Tibial artery (tissue), 4 donors: ENCODE measurements around the gene REEP1.

Experiments used
- DNase-seq, 2 donors: peaks; one replicate each; pipeline ENCODE4 v3.0.0-alpha.2; 2019
- H3K27ac ChIP-seq, 2 donors: fragments of 200-600 bp; sonication (generic) in 1 of 2; 1 replicate in 1 of 2; 2 replicates in 1 of 2; pipeline ENCODE4 v1.5.1; 2018 to 2019; ENCODE audit warnings: mild to moderate bottlenecking in 1 of 2
- H3K27me3 ChIP-seq, 2 donors: fragments of 200-600 bp; sonication (generic) in 1 of 2; one replicate each; pipeline versions ENCODE4 v1.5.1 to v1.6.0; 2016 to 2019
- H3K36me3 ChIP-seq, 3 donors: fragments of 200-600 bp; sonication (generic) in 2 of 3; one replicate each; pipeline ENCODE4 v1.5.1; 2016 to 2019; ENCODE audit warnings: mild to moderate bottlenecking in 2 of 3
- H3K4me1 ChIP-seq, 4 donors: fragments of 200-600 bp; sonication (generic) in 2 of 4; 1 replicate in 3 of 4; 2 replicates in 1 of 4; pipeline ENCODE4 v1.5.1; 2016 to 2019
- H3K4me3 ChIP-seq, 2 donors: fragments of 200-600 bp; sonication (generic) in 1 of 2; 1 replicate in 1 of 2; 2 replicates in 1 of 2; pipeline ENCODE4 v1.5.1; 2018 to 2019; ENCODE audit warnings: mild to moderate bottlenecking in 2 of 2
- H3K9me3 ChIP-seq, 3 donors: fragments of 200-600 bp; sonication (generic) in 1 of 3; one replicate each; pipeline ENCODE4 v1.5.1; 2016 to 2019
- CTCF ChIP-seq, 2 experiments: fragments of 200-600 bp in 1 of 2; fragments of 450-650 bp in 1 of 2; IDR thresholded peaks; one replicate each; pipeline ENCODE4 v1.5.1; 2017 to 2019; ENCODE audit warnings: antibody characterized with exemption in 2 of 2, mild to moderate bottlenecking in 1 of 2, moderate library complexity in 1 of 2
- intact Hi-C: fragments of 100-400 bp; cut with DNase I; formaldehyde crosslinking; loops from one replicate; pipeline ENCODE4 v1.15.0; 2023; ENCODE audit warnings: low total_unique reads

Gene REEP1

GRCh38 chr2:86275384-86275799, 62.0 kb downstream of the REEP1 start:
- TF ChIP-seq CTCF (IDR thresholded peaks at IDR 0.05): no peak
- DNase-seq: no peak
- H3K9me3 ChIP-seq: peaks cover 0 to 15% (median 10%) of the 10 kb centered on the region in 3 donors
- no peak overlapping the region for H3K4me3 ChIP-seq
- H3K27ac ChIP-seq: no peak overlapping the region
- intact Hi-C loops: no loop called here
- peaks cover 0 to 28% (median 17%) of the 10 kb centered on the region in 4 donors for H3K4me1 ChIP-seq
- H3K36me3 ChIP-seq: peaks cover 6 to 15% (median 11%) of the 10 kb centered on the region in 3 donors
- H3K27me3 ChIP-seq: no peaks in the 10 kb centered on the region

- intact Hi-C loops: no loop called here
- Histone ChIP-seq H3K9me3 (peaks cover 0 to 18% (median 10%) of the 10 kb centered on the region in 3 donors), H3K4me1 (peaks cover 0 to 23% (median 13%) of the 10 kb centered on the region in 4 donors), H3K27ac (no peak overlapping the region), H3K27me3 (no peaks in the 10 kb centered on the region), H3K36me3 (peaks cover 6 to 15% (median 11%) of the 10 kb centered on the region in 3 donors), H3K4me3 (no peak overlapping the region)
- no peak for DNase-seq
- TF ChIP-seq CTCF (IDR thresholded peaks at IDR 0.05): no peak
Observed at GRCh38 chr2:86274918-86275275, 62.5 kb downstream of the REEP1 start.

- TF ChIP-seq CTCF (IDR thresholded peaks at IDR 0.05): no peak
- DNase-seq: no peak
- Histone ChIP-seq H3K36me3 (peaks cover 6 to 15% (median 11%) of the 10 kb centered on the region in 3 donors), H3K4me1 (peaks cover 0 to 18% (median 8%) of the 10 kb centered on the region in 4 donors), H3K27ac (peak overlapping the region in 1 of 2 donors; percentile 26), H3K27me3 (no peaks in the 10 kb centered on the region), H3K4me3 (no peak overlapping the region), H3K9me3 (peaks cover 0 to 18% (median 10%) of the 10 kb centered on the region in 3 donors)
- intact Hi-C loops: no loop called here
Observed at GRCh38 chr2:86274265-86274917, 63.0 kb downstream of the REEP1 start.

GRCh38 chr2:86272111-86272510, 65.3 kb downstream of the REEP1 start:
- no peak for TF ChIP-seq CTCF (IDR thresholded peaks at IDR 0.05)
- no peak for DNase-seq
- H3K36me3 ChIP-seq: peaks cover 6 to 11% (median 9%) of the 10 kb centered on the region in 3 donors
- H3K4me1 ChIP-seq: peaks cover 0 to 13% (median 6%) of the 10 kb centered on the region in 4 donors
- H3K27me3 ChIP-seq: no peaks in the 10 kb centered on the region
- intact Hi-C loops: no loop called here
- H3K9me3 ChIP-seq: peaks cover 0 to 18% (median 10%) of the 10 kb centered on the region in 3 donors
- H3K27ac ChIP-seq: no peak overlapping the region
- H3K4me3 ChIP-seq: no peak overlapping the region

- DNase-seq: no peak
- Histone ChIP-seq H3K27ac (no peak overlapping the region), H3K4me3 (no peak overlapping the region), H3K4me1 (peaks cover 0 to 13% (median 5%) of the 10 kb centered on the region in 4 donors), H3K9me3 (peaks cover 0 to 18% (median 10%) of the 10 kb centered on the region in 3 donors), H3K36me3 (peaks cover 6 to 11% (median 9%) of the 10 kb centered on the region in 3 donors), H3K27me3 (no peaks in the 10 kb centered on the region)
- intact Hi-C loops: no loop called here
- no peak for TF ChIP-seq CTCF (IDR thresholded peaks at IDR 0.05)
Observed at GRCh38 chr2:86271248-86271647, 66.2 kb downstream of the REEP1 start.
